HG02610 (cell line): ENCODE results near the gene ADAT2.

Experiments
- ATAC-seq: cut with Tn5 transposase; IDR thresholded peaks from one replicate; pipeline ENCODE4 v1.9.1; 2021; ENCODE audit warnings: mild to moderate bottlenecking, moderate library complexity; ENCODE audit not compliant: unreplicated experiment

ADAT2 gene

DNA sequence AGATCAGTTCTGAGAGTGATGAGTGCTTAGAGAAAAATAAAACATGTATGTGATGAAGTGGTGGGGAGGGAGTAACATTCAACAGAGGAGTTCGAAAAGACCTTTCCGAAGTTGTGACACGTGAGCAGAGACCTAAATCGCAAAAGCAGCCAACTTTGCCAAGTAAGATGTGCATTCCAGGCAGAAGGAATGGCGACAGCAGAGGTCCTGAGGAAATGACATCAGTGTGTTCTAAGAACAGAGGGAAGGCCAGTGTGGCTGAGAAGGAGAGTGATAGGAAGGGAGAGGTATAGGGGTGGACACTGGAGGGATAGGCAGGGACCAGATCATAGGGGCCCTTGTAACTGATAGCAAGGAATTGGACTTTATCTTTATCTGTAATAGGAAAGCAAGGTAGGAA is 51.3 kb downstream of the ADAT2 start:
- no peak for ATAC-seq

DNA sequence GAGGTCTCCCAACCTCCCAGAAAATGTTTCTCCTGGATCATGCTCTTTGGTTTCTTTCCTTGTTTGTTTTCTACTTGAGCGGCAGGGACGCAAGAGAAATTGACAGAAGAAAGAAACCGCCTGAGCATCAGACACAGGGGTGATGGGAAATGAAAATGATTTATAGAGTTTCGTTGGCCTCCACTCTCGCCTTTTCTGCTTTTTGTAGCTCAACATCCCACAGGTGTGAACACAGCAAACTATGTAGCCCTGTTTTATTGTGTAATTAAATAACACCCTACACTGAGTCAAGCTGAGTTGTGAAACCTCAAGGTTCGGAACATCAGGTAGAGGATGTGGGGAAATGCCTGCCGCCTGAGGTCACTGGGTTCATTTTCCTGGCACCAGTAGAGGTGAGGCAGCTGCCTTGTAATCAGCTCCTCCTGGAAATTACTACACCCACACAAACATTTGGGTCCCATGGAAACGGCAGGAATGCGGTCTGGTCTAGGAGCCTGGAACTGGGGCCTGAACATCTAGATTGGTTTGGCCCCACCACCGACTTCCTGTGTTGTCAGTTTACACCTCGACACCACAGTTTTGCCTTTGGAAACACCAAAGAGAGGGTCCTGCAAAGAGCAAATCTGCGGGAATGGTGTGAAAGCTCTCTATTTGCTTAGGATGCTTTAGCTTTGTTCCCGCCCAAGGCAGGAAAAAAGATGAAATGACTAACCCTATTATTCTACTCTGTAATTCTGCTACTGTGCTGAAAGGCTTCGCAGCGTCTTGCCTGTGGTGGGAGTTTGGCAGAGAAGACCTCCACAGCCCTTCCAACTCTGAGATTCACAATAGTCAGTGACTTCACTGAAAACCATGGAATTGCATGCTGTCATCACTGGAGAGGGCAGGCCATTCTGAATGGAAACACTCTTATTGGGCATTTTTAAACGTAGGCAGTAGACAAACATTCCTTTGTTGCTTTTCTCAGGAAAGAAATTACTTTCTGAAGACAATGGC is 53.0 kb downstream of the ADAT2 start:
- ATAC-seq = no peak

DNA sequence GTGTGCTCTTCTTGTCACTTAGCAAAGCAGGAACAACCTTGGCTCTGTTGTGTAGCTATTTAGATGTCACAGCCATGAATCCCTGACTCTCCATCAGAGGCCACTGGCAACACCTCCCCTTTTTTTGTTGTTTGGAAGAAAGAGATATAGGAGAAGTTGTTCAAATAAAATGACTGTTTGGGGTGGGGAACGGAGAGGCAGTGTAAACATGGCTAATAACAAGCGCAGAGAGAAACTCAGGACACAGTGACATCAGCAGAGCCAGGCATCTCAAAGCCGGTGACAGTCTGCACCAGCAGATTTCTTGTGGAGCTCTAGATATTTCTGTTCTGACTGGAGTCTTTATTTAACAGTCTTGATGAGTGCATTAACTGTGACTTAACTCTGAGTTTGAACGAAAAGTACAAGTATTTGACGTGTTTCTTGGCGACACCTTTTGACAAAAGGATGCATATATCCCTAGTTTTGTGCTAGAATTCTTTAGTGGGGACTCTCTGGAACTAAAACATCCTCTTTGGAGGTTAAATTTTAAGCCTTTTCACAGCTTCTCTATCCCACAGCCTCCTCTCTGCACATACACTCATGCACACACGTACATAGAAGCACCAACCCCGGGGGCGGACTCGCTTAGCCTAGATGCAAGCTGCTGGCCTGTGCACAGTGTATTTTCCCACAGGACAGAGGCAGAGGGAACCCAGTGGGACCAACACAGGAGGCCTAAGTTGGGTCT is 53.8 kb downstream of the ADAT2 start:
- no peak for ATAC-seq

DNA sequence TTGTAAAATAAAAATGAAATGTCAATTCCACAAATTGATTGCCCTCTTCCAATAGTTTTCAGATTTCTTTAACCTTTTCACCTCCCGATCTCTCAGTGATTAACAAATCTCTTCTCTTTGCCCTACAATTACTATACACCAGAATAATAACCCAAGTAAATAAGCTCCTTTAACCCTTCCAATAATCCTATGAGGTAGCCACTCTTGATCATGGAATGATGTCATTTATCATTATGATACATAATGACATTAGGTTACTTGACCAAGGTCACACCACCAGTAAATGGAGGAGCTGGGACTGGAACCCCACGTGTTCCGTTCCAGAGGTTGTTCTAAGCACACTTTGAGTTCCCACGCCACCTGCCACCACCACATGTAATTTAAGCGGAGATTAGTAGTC is 54.8 kb downstream of the ADAT2 start:
- ATAC-seq = no peak

DNA sequence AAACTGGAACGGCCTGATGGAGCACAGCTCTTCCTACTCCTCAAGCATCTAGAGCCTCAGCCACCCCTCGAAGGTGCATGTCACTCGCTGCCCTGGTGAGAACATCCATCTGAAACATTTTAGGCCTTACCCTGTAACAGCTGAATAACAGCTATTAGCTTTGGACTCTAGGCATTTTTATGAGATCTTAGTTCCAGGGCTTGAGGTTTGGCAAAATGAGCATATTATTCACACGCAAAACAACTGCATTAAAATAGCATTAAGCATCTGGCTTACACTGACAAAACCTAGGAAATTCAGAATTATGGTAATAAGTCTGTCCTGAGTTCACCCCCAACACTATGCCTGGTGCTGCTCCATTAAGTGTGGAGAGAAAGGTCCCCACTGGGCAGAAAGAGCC is 56.1 kb downstream of the ADAT2 start:
- no peak for ATAC-seq

DNA sequence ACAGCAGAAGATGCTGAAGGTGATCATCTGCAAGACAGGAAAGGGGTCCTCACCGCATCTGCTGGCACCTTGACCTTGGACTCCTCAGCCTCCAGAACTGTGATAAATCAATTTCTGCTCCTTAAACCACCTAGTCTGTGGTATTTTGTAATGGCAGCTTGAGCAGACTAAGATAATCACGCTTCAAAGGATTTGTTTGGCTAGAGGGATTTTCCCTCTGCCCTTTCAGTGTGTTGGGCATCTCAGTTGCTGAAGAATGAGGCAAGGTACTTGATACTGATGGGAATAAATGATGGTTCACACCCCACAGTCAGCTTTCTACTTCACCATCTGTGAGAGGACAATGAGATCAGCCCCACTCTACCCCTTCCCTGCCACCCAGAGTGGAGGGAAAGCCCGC is 60.2 kb downstream of the ADAT2 start:
- no peak for ATAC-seq

DNA sequence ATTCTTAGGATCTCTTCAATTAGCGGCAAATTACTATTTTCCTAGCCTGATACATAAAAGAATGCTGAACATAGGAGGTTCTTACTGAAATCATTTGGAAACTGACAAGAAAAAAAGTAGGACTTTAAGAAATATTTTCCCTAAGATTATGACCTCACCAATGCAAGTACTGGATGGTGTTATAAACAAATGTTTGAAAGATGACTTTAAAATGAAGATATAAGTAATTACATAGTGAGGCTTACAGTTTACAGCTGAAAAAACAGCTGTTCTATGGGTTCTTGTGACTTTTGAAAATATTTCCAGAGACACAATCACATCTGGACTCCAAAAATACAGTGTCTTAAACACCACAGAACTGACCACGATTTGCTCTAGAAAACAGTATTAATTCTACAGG is 64.9 kb downstream of the ADAT2 start:
- no peak for ATAC-seq

DNA sequence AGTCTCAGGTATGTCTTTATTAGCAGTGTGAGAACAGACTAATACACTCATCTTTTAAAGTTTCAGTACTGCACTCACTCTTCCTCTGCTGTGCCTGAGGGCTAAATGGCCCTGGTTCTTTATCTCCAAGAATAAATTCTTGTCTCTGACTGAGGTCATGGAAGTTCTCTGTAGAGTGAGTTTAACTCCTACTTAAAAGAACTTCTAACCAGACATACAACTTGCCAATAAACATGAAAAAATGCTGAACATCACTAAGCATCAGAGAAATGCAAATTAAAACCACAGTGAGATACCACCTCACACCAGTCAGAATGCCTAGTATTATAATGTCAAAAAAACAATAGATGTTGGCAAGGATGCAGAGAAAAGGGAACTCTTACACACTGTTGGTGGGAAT is 73.6 kb downstream of the ADAT2 start:
- no peak for ATAC-seq

DNA sequence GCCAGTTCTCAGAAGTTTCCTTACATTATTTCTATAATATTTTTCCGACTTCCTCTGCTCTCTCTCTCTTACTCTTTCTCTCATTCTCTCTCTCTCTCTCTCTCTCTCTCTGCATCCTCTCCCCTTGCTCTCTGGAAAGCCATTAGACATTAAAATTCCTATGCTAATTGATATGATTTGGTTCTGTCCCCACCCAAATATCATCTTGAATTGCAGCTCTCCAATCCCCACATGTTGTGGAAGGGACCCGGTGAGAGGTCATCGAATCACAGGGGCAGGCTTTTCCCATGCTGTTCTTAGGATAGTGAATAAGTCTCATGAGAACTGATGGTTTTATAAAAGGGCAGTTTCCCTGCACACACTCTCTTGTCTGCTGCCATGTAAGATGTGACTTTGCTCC is 74.1 kb downstream of the ADAT2 start:
- no peak for ATAC-seq

DNA sequence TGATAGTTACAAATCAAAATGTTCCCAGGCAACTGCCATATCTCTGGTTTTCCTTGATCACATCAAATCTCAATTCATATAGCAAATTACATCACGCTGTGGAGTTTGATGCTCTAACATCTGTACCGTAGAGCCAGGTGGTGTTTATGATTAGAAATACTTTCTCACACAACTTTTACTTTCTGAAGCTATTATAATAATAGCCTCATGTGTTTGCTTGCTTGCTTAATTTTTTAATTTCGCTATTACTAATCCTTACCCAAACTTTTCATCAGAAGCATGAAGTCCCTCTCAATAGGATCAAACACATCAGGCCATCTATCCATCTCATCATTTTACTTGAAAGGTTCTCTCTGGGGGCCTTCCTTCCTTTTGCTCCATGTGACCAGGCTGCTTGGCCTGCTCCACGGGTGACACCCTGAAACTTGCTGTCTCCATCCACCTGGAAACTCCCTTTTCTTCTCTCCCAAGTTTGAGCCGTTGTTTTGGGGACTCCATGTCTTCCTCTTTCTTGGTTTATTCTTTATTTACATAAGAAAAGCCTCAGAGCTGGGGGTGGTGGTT is 75.4 kb downstream of the ADAT2 start:
- ATAC-seq = no peak

DNA sequence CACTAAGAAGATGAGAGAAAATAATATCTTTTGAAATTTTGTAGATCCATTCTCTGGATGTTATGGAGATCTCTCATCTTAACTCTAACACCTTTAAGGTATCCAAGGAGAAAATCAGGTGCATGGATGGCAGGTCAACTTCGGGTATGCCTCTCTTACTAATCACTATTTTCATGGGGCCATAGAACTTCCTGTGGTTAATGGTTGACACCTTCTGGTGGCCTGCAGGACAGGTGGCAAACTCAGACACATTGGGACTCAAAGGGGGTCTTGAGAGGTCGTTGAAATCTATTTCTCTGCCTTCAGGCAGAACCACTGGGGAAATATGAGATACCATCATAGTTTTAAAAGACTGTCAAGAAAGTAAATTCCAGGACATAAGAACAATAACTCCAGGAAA is 76.5 kb downstream of the ADAT2 start:
- peak; percentile 50 for ATAC-seq
